Peyer's patch (tissue), 4 donors: Measurements from ENCODE around the gene GP1BB.

ENCODE experiments used
- CTCF ChIP-seq, 6 experiments: fragments of 450-650 bp in 4 of 6; fragments of 200-600 bp in 2 of 6; sonication (generic) in 1 of 6; IDR thresholded peaks; one replicate each; pipeline ENCODE4 v1.5.1; 2017 to 2019; ENCODE audit warnings: antibody characterized with exemption in 6 of 6, mild to moderate bottlenecking in 3 of 6, moderate library complexity in 1 of 6
- POLR2A ChIP-seq, 2 donors: fragments of 450-650 bp; IDR thresholded peaks; one replicate each; pipeline ENCODE4 v1.5.1; 2017; ENCODE audit warnings: antibody characterized with exemption in 2 of 2, mild to moderate bottlenecking in 2 of 2, moderate library complexity in 2 of 2

GRCh38 chr22:19759427-19760057, 36.2 kb downstream of the GP1BB start:
- TF ChIP-seq CTCF (IDR thresholded peaks at IDR 0.05) (no peak), POLR2A (IDR thresholded peaks at IDR 0.05) (no peak)
